Measurements from ENCODE around the gene PRDM5. TPM values are rescaled to one million over a fixed set of nuclear protein-coding genes. Genes with fewer than 3 reads are reported as not detected.

Gene PRDM5
- total RNA-seq: 2.5 and 6.9 TPM in 2 replicates

GRCh38 chr4:120922381-120923206 lies at the start of gene PRDM5:
TSS of gene PRDM5 (minus strand) at chr4:120922726. CDS start at chr4:120922608, 118 bp downstream.
- DNase-seq (ENCODE audit: extremely low read depth, low read depth, low spot score): no peak

GRCh38 chr4:120971884-120972283 lies 49.4 kb upstream of the PRDM5 start:
- DNase-seq (ENCODE audit: extremely low read depth, low read depth, low spot score): no peak

DNA sequence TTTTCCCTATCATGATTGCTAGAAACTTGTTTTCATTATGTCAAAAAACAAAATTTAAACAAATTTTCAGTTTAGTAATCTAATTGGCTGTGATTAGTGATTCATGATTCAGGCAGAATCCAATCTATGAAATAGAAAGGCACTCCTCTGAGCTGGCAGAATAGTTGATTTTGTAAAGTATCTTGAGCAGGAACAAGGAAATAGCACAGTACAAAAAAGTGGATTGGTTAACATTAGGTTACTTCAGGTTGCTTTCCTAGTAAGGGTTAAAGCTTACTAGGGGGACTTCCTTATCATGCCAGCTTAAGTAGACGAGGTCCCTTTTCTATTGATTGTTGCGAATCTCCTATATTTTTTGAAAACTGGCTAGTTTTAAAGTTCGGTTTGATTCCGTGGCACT lies 43.4 kb upstream of the PRDM5 start:
- DNase-seq (ENCODE audit: extremely low read depth, low read depth, low spot score): no peak

GRCh38 chr4:120964596-120964995 lies 42.1 kb upstream of the PRDM5 start:
- no peak for DNase-seq (ENCODE audit: extremely low read depth, low read depth, low spot score)

GRCh38 chr4:120963449-120963848 lies 40.9 kb upstream of the PRDM5 start:
- DNase-seq (ENCODE audit: extremely low read depth, low read depth, low spot score): no peak

GRCh38 chr4:120960656-120961267 lies 38.2 kb upstream of the PRDM5 start:
- DNase-seq (ENCODE audit: extremely low read depth, low read depth, low spot score): no peak

DNA sequence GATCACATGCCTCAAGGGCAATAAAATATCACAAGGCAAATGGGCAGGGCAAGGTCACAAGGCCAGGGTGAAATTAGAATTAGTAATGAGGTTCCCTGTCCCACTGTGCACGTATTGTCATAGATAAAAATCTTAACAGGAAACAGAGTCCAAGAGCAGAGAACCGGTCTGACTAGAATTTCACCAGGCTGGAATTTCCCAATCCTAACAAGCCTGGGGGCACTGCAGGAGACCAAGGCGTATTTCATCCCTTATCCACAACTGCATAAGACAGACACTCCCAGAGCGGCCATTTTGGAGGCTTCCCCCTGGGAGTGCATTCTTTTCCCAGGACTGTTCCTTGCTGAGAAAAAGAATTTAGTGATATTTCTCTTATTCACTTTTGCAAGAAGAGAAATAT lies 25.9 kb upstream of the PRDM5 start:
- DNase-seq (ENCODE audit: extremely low read depth, low read depth, low spot score): no peak

- DNase-seq (ENCODE audit: extremely low read depth, low read depth, low spot score): no peak
Observed at GRCh38 chr4:120942776-120943175, 20.2 kb upstream of the PRDM5 start.

GRCh38 chr4:120940547-120940946 lies 18.0 kb upstream of the PRDM5 start:
- DNase-seq (ENCODE audit: extremely low read depth, low read depth, low spot score): no peak

- no peak for DNase-seq (ENCODE audit: extremely low read depth, low read depth, low spot score)
Observed at GRCh38 chr4:120939693-120940092, 17.2 kb upstream of the PRDM5 start.

- DNase-seq (ENCODE audit: extremely low read depth, low read depth, low spot score): no peak
Observed at GRCh38 chr4:120929847-120930246, 7.3 kb upstream of the PRDM5 start.

- DNase-seq (ENCODE audit: extremely low read depth, low read depth, low spot score): no peak
Observed at GRCh38 chr4:120927801-120928409, 5.4 kb upstream of the PRDM5 start.

DNA sequence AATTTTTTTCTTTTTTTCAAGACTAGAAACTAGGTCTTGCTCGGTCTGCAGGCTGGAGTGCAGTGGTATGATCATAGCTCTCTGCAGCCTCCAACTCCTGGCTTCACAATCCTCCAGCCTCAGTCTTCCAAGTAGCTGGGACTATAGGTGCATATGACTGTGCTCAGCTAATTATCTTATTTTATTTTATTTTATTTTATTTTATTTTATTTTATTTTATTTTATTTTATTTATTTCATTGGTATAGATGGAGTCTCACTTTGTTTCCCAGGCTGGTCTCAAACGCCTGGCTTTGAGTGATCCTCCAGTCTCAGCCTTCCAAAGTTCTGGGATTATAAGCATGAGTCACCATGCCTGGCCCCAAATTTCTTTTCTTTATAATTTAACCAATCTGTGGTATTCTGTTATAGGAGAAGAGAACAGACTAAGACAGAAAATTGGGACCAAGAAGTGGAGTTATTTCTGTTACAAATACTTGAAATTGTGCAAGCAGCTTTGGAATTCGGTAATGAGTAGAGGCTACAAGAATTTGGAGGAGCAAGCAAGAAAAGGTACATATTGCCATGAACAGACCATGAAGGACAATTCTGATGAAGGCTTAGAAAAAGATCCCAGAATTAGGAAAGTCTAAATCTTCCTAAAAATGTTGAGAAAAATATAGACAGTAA lies 4.0 kb upstream of the PRDM5 start:
- DNase-seq (ENCODE audit: extremely low read depth, low read depth, low spot score): no peak

- DNase-seq (ENCODE audit: extremely low read depth, low read depth, low spot score): no peak
Observed at GRCh38 chr4:120924931-120925330, 2.4 kb upstream of the PRDM5 start.

- no peak for DNase-seq (ENCODE audit: extremely low read depth, low read depth, low spot score)
Observed at GRCh38 chr4:120923207-120923522, 639 bp upstream of the PRDM5 start.

GRCh38 chr4:120921456-120922380 lies 808 bp downstream of the PRDM5 start:
- DNase-seq (ENCODE audit: extremely low read depth, low read depth, low spot score): no peak

- no peak for DNase-seq (ENCODE audit: extremely low read depth, low read depth, low spot score)
Observed at GRCh38 chr4:120920666-120921065, 1.9 kb downstream of the PRDM5 start.

- no peak for DNase-seq (ENCODE audit: extremely low read depth, low read depth, low spot score)
Observed at GRCh38 chr4:120919358-120919757, 3.2 kb downstream of the PRDM5 start.

DNA sequence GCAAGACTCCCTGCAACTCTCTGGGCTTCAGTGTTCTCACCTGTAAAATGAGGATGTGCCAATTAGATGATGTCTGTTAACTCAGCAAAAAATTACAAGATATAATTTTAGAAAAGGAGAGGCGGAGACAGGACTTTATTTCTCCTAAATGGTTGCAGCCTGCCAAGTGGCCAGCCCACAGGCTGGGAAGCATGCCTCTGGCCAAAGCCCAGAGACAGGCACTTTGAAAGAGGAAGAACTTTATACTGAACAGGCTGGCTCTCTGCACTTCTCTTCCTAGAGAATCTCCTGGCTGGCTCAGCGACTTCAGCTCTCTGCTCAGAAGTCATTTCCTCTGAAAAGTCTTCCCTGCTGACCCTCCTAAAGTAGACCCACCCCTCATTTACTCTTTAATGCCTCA lies 3.7 kb downstream of the PRDM5 start:
- no peak for DNase-seq (ENCODE audit: extremely low read depth, low read depth, low spot score)

GRCh38 chr4:120918092-120918491 lies 4.4 kb downstream of the PRDM5 start:
- no peak for DNase-seq (ENCODE audit: extremely low read depth, low read depth, low spot score)

All from glomerular endothelial cell (primary cell).